Mucosa of descending colon (tissue), 3 donors: ENCODE measurements around the gene NT5C1A. TPM values are rescaled to one million over a fixed set of nuclear protein-coding genes. Genes with fewer than 3 reads are reported as not detected.

Experiments
- ATAC-seq: fragments of 200-7000 bp; cut with Tn5 transposase; one replicate; pipeline ENCODE4 v1.9.1; 2020; ENCODE audit warnings: mild to moderate bottlenecking, moderate library complexity
- DNase-seq, 3 donors: peaks; one replicate each; pipeline ENCODE4 v3.0.0-alpha.2; 2020
- H3K36me3 ChIP-seq: fragments of 200-600 bp; one replicate; pipeline ENCODE4 v1.8.0; 2021; ENCODE audit warnings: low read depth, mild to moderate bottlenecking
- H3K4me1 ChIP-seq: fragments of 200-600 bp; one replicate; pipeline ENCODE4 v1.8.0; 2021; ENCODE audit warnings: low read depth, mild to moderate bottlenecking
- H3K4me3 ChIP-seq: fragments of 200-600 bp; one replicate; pipeline ENCODE4 v1.8.0; 2021; ENCODE audit warnings: mild to moderate bottlenecking
- H3K9me3 ChIP-seq: fragments of 200-600 bp; one replicate; pipeline ENCODE4 v1.8.0; 2021; ENCODE audit warnings: mild to moderate bottlenecking
- CTCF ChIP-seq: fragments of 200-600 bp; IDR thresholded peaks from one replicate; pipeline ENCODE4 v1.8.0; 2022; ENCODE audit warnings: antibody characterized with exemption, mild to moderate bottlenecking
- intact Hi-C, 2 donors: fragments of 100-400 bp; cut with DNase I in 1 of 2; cut with micrococcal nuclease in 1 of 2; formaldehyde crosslinking; loops; one replicate each; pipeline versions ENCODE4 v1.11.0 to v1.11.1; 2022; cut with DNase I, micrococcal nuclease
- total RNA-seq, 3 donors: library from RNA; stranded (reverse); fragmentation: NEBNext Ultra II Directional in 2 of 3; extraction: Animal tissue kit (Norgen Biotek cat#: 25700) in 2 of 3; gene quantifications; one replicate each; pipeline versions ENCODE4 v1.2.1 to v1.2.4, GENCODE V29; 2021 to 2023
- donor health status: DM: no; HTN: no; CAD: no; lungs with moderate emphysema.
- donor health status: DM: no; HTN: no; CAD: no.
- donor health status: DM: no; HTN: yes; CAD: no.

The NT5C1A gene
- total RNA-seq, 3 donors from 2014 or later: 0.27 TPM; not detected in 2

- no peak overlapping the region for H3K4me3 ChIP-seq
- H3K4me1 ChIP-seq: no peaks in the 10 kb centered on the region
- H3K9me3 ChIP-seq: no peaks in the 10 kb centered on the region
- ATAC-seq (no peak), DNase-seq (no peak)
- intact Hi-C loops: no loop called here
- TF ChIP-seq CTCF: no peak
- H3K36me3 ChIP-seq: no peaks in the 10 kb centered on the region
Measured at GRCh38 chr1:39617488-39618049, 54.3 kb downstream of the NT5C1A start.

GRCh38 chr1:39615086-39615673, 56.7 kb downstream of the NT5C1A start:
- H3K9me3 ChIP-seq: no peaks in the 10 kb centered on the region
- no peak overlapping the region for H3K4me3 ChIP-seq
- no peaks in the 10 kb centered on the region for H3K36me3 ChIP-seq
- no peak for TF ChIP-seq CTCF
- no peak for DNase-seq
- no peak for ATAC-seq
- intact Hi-C loops: no loop called here
- no peaks in the 10 kb centered on the region for H3K4me1 ChIP-seq

- DNase-seq: no peak
- H3K4me1 ChIP-seq: no peaks in the 10 kb centered on the region
- no peaks in the 10 kb centered on the region for H3K9me3 ChIP-seq
- intact Hi-C loops: no loop called here
- H3K4me3 ChIP-seq: no peak overlapping the region
- H3K36me3 ChIP-seq: no peaks in the 10 kb centered on the region
- no peak for TF ChIP-seq CTCF
- ATAC-seq: no peak
Measured at GRCh38 chr1:39614488-39614887, 57.4 kb downstream of the NT5C1A start.

- ATAC-seq (no peak), DNase-seq (no peak)
- Histone ChIP-seq H3K36me3 (no peaks in the 10 kb centered on the region), H3K4me3 (no peak overlapping the region), H3K9me3 (no peaks in the 10 kb centered on the region), H3K4me1 (no peaks in the 10 kb centered on the region)
- no peak for TF ChIP-seq CTCF
- intact Hi-C loops: no loop called here
Measured at GRCh38 chr1:39613250-39613649, 58.7 kb downstream of the NT5C1A start.

GRCh38 chr1:39609618-39610331, 62.1 kb downstream of the NT5C1A start:
- peak; percentile 75 for TF ChIP-seq CTCF
- Histone ChIP-seq H3K4me1 (no peaks in the 10 kb centered on the region), H3K36me3 (no peaks in the 10 kb centered on the region), H3K9me3 (no peaks in the 10 kb centered on the region), H3K4me3 (no peak overlapping the region)
- intact Hi-C loops: loop anchor here (5.0 to 10.0 kb wide), 4 partner anchors 43 to 115 kb away; no protein-coding TSS in a partner anchor
- DNase-seq (peak; percentile 63 to 68 (median 68)), ATAC-seq (peak; percentile 79)

Other genes with a start within 250 kb of the NT5C1A start
- 1 to 10 TPM; 6.5 to 9.2 (median 8.2) TPM for gene BMP8A, start 180.5 kb downstream of the NT5C1A start, total RNA-seq
- 100 to 1,000 TPM; 124 to 208 (median 146) TPM for gene PABPC4, start 95.3 kb downstream of the NT5C1A start, total RNA-seq
- 1 to 10 TPM; 2.3 to 3.5 (median 2.4) TPM for gene HEYL, start 32.5 kb downstream of the NT5C1A start, total RNA-seq
- gene HPCAL4, start 19.3 kb upstream of the NT5C1A start, total RNA-seq: under 1 TPM in 2 of 3 donors, not detected in 1; 0.07 to 0.51 TPM
- gene PPIE, start 66.8 kb upstream of the NT5C1A start, total RNA-seq: 10 to 100 TPM; 30.9 to 46.8 (median 41.8) TPM
- 1 to 10 TPM; 1.9 to 3.3 (median 2.2) TPM for gene OXCT2, start 99.2 kb upstream of the NT5C1A start, total RNA-seq
- 10 to 100 TPM; 11.0 to 19.9 (median 18.7) TPM for gene BMP8B, start 116.8 kb upstream of the NT5C1A start, total RNA-seq
- 10 to 100 TPM; 15.5 to 20.7 (median 19.3) TPM for gene TRIT1, start 211.4 kb upstream of the NT5C1A start, total RNA-seq
- gene MYCL, start 229.8 kb upstream of the NT5C1A start, total RNA-seq: 10 to 100 TPM in 1 of 3 donors, 1 to 10 TPM in 2; 4.2 to 17.2 (median 9.4) TPM